ENCODE measurements around the gene STAT5B. TPM values are rescaled to one million over a fixed set of nuclear protein-coding genes. Genes with fewer than 3 reads are reported as not detected.
"Not testable (repeated sequence)": the region's sequence is repeated elsewhere in the genome, so short reads cannot be mapped to it uniquely, and the experiment has no call there.

STAT5B gene
- total and polyA plus RNA-seq, 2 donors (not counting 1 experiment from before 2014, with no cell fraction given): 24.4 to 29.6 TPM

DNA sequence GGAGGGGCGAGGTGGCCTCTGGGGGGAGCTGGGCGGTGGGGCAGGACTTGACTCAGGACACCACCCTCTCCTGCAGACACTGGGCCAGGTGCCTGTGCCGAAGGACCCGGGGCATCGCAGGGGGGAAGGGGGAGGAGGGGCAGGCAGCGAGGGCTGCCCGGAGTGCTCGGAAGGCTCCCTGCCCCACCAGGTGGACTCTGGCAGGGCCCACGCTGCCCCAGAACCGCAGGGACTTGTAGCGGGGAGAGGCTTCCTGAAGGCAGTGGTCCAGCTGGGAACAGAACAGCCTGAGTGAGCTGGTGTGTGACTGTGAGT lies 86.6 kb downstream of the STAT5B start:
- TF ChIP-seq CTCF (conservative IDR thresholded peaks at IDR 0.05 in 1 of 2, IDR thresholded peaks at IDR 0.05 in 1 of 2; ENCODE audit: low read depth in 1 of 2, low read length in 2 of 2): no peak
- no peak for TF ChIP-seq EZH2 (IDR thresholded peaks at IDR 0.05; ENCODE audit: low read length, missing control alignments)
- no peak overlapping the region for H3K27ac ChIP-seq (ENCODE audit: insufficient read depth, low read length)
- H4K20me1 ChIP-seq (ENCODE audit: control insufficient read depth, extremely low read depth, insufficient read depth, low read length): no peaks in the 10 kb centered on the region
- H3K4me1 ChIP-seq (ENCODE audit: control insufficient read depth, extremely low read depth, insufficient read depth, low read length): no peaks in the 10 kb centered on the region
- no peaks in the 10 kb centered on the region for H3K27me3 ChIP-seq (ENCODE audit: control insufficient read depth, insufficient read depth, low read length)
- H3K9ac ChIP-seq (ENCODE audit: insufficient read depth, low read length): no peak overlapping the region
- H3K36me3 ChIP-seq (ENCODE audit: control insufficient read depth, insufficient read depth, low read length): no peaks in the 10 kb centered on the region
- H2AFZ ChIP-seq (ENCODE audit: low read length): no peak overlapping the region
- no peak overlapping the region for H3K4me3 ChIP-seq (replicated peaks in 1 of 4; ENCODE audit: control extremely low read depth in 1 of 4, insufficient read depth in 1 of 4, low read depth in 3 of 4, low read length in 4 of 4)
- no peaks in the 10 kb centered on the region for H3K9me3 ChIP-seq (ENCODE audit: control insufficient read depth, insufficient read depth, low read depth, low read length)
- H3K79me2 ChIP-seq (ENCODE audit: control insufficient read depth, insufficient read depth, low read length): no peaks in the 10 kb centered on the region
- no peak for DNase-seq (ENCODE audit: low read depth in 2 of 2)
- no peak overlapping the region for H3K4me2 ChIP-seq (ENCODE audit: extremely low read depth, insufficient read depth, low read length)

DNA sequence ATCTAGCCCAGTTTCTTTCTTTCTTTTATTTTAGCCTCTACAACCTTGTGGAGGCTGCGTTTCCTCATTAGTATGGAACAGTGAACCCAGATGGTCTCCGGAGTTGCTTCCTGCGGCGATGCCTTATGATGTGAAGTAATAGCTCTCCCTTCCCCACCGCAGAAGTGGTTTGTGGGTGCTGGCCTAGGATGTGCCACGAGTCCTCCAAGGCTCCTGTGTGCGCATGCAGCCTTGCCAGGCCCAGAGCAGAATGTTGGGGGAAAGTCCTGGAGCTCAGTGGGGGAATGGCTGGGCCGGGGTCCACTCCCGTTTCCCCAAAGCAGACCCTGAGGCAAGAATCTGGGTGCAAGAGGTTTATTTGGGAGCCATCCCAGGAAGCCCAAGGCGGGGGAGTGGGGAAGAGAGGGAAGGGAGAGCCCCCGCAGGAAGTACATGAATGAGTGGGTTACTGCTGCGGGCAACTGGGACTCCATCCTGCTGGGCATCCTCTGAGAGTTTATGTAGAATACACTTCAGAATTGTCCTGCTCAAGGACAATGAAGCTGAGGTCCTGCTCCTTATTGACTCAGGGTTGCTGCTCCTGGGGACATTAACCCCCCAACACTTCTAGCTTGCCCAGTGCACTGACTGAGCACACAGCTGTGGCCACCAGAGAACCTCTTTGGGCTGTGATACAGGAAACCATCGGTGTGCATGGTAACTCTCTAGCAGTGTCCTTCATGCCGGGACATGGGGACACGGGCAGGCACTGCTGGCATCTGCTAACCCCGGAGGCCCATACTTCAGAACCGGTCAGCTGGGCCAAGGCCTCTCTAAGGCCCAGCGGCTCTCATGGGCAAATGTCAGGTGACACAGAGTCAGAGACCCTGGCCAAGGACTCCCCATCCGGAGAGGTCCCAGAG lies 87.2 kb downstream of the STAT5B start:
- TF ChIP-seq EZH2 (IDR thresholded peaks at IDR 0.05; ENCODE audit: low read length, missing control alignments) (no peak), CTCF (conservative IDR thresholded peaks at IDR 0.05 in 1 of 2, IDR thresholded peaks at IDR 0.05 in 1 of 2; ENCODE audit: low read depth in 1 of 2, low read length in 2 of 2) (no peak)

GRCh38 chr17:42187833-42188232 lies 88.4 kb downstream of the STAT5B start:
- H3K27ac ChIP-seq (ENCODE audit: insufficient read depth, low read length): no peak overlapping the region
- TF ChIP-seq EZH2 (IDR thresholded peaks at IDR 0.05; ENCODE audit: low read length, missing control alignments): no peak
- TF ChIP-seq CTCF (conservative IDR thresholded peaks at IDR 0.05 in 1 of 2, IDR thresholded peaks at IDR 0.05 in 1 of 2; ENCODE audit: low read depth in 1 of 2, low read length in 2 of 2): no peak
- H3K9ac ChIP-seq (ENCODE audit: insufficient read depth, low read length): no peak overlapping the region
- H3K9me3 ChIP-seq (ENCODE audit: control insufficient read depth, insufficient read depth, low read depth, low read length): no peaks in the 10 kb centered on the region
- H3K4me1 ChIP-seq (ENCODE audit: control insufficient read depth, extremely low read depth, insufficient read depth, low read length): peaks cover 7% of the 10 kb centered on the region
- H4K20me1 ChIP-seq (ENCODE audit: control insufficient read depth, extremely low read depth, insufficient read depth, low read length): no peaks in the 10 kb centered on the region
- no peaks in the 10 kb centered on the region for H3K27me3 ChIP-seq (ENCODE audit: control insufficient read depth, insufficient read depth, low read length)
- no peak overlapping the region for H2AFZ ChIP-seq (ENCODE audit: low read length)
- no peak overlapping the region for H3K4me3 ChIP-seq (replicated peaks in 1 of 4; ENCODE audit: control extremely low read depth in 1 of 4, insufficient read depth in 1 of 4, low read depth in 3 of 4, low read length in 4 of 4)
- H3K4me2 ChIP-seq (ENCODE audit: extremely low read depth, insufficient read depth, low read length): no peak overlapping the region
- no peaks in the 10 kb centered on the region for H3K79me2 ChIP-seq (ENCODE audit: control insufficient read depth, insufficient read depth, low read length)
- no peaks in the 10 kb centered on the region for H3K36me3 ChIP-seq (ENCODE audit: control insufficient read depth, insufficient read depth, low read length)
- no peak for DNase-seq (ENCODE audit: low read depth in 2 of 2)

More for the DNA sequence above, 87.2 kb downstream of the STAT5B start:
- Histone ChIP-seq H3K4me1 (ENCODE audit: control insufficient read depth, extremely low read depth, insufficient read depth, low read length) (no peaks in the 10 kb centered on the region), H3K9me3 (ENCODE audit: control insufficient read depth, insufficient read depth, low read depth, low read length) (no peaks in the 10 kb centered on the region), H3K4me2 (ENCODE audit: extremely low read depth, insufficient read depth, low read length) (no peak overlapping the region), H4K20me1 (ENCODE audit: control insufficient read depth, extremely low read depth, insufficient read depth, low read length) (no peaks in the 10 kb centered on the region), H3K79me2 (ENCODE audit: control insufficient read depth, insufficient read depth, low read length) (no peaks in the 10 kb centered on the region), H3K4me3 (replicated peaks in 1 of 4; ENCODE audit: control extremely low read depth in 1 of 4, insufficient read depth in 1 of 4, low read depth in 3 of 4, low read length in 4 of 4) (no peak overlapping the region), H3K27me3 (ENCODE audit: control insufficient read depth, insufficient read depth, low read length) (no peaks in the 10 kb centered on the region), H2AFZ (ENCODE audit: low read length) (no peak overlapping the region), H3K27ac (ENCODE audit: insufficient read depth, low read length) (no peak overlapping the region), H3K36me3 (ENCODE audit: control insufficient read depth, insufficient read depth, low read length) (no peaks in the 10 kb centered on the region), H3K9ac (ENCODE audit: insufficient read depth, low read length) (no peak overlapping the region)
- no peak for DNase-seq (ENCODE audit: low read depth in 2 of 2)

DNA sequence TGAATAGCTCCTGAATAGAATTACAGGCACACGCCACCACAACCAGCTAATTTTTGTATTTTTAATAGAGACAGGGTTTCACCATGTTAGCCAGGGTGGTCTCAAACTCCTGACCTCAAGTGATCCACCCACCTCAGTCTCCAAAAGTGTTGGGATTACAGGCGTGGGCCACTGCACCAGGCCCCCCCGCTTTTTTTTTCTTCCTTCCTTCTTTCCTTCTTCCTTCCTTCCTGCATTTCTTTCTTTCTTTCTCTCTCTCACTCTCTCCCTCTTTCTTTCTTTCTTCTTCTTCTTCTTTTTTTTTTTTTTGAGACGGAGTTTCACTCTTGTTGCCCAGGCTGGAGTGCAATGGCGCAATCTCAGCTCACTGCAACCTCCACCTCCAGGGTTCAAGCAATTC lies 90.0 kb downstream of the STAT5B start:
- not testable (repeated sequence) for H4K20me1 ChIP-seq (ENCODE audit: control insufficient read depth, extremely low read depth, insufficient read depth, low read length); DNase-seq (ENCODE audit: low read depth in 2 of 2); H2AFZ ChIP-seq (ENCODE audit: low read length)

More for the DNA sequence above, 90.0 kb downstream of the STAT5B start:
- H3K9me3 ChIP-seq (ENCODE audit: control insufficient read depth, insufficient read depth, low read depth, low read length); H3K4me3 ChIP-seq (replicated peaks in 1 of 4; ENCODE audit: control extremely low read depth in 1 of 4, insufficient read depth in 1 of 4, low read depth in 3 of 4, low read length in 4 of 4); H3K9ac ChIP-seq (ENCODE audit: insufficient read depth, low read length); H3K79me2 ChIP-seq (ENCODE audit: control insufficient read depth, insufficient read depth, low read length); H3K27ac ChIP-seq (ENCODE audit: insufficient read depth, low read length); H3K27me3 ChIP-seq (ENCODE audit: control insufficient read depth, insufficient read depth, low read length); H3K4me2 ChIP-seq (ENCODE audit: extremely low read depth, insufficient read depth, low read length); H3K4me1 ChIP-seq (ENCODE audit: control insufficient read depth, extremely low read depth, insufficient read depth, low read length); H3K36me3 ChIP-seq (ENCODE audit: control insufficient read depth, insufficient read depth, low read length): not testable (repeated sequence)

Data from fibroblast of lung (primary cell).